Adrenal gland (tissue), 5 donors: ENCODE measurements around the gene TP53AIP1.

Experiments
- POLR2A ChIP-seq, 2 donors: fragments of 450-650 bp; IDR thresholded peaks; one replicate each; pipeline ENCODE4 v1.6.1; 2017; ENCODE audit warnings: antibody characterized with exemption in 2 of 2, mild to moderate bottlenecking in 2 of 2, moderate library complexity in 1 of 2
- TF ChIP-seq, protein P1 (sequence below), 6 experiments: fragments of 450-650 bp in 4 of 6; fragments of 200-600 bp in 2 of 6; sonication (generic) in 1 of 6; IDR thresholded peaks; 1 replicate in 5 of 6; 2 replicates in 1 of 6; pipeline versions ENCODE4 v1.5.1 to v1.8.0; 2016 to 2021; ENCODE audit warnings: antibody characterized with exemption in 6 of 6, mild to moderate bottlenecking in 2 of 6, moderate library complexity in 1 of 6
- donor health status: DM: no; HTN: no; CAD: no.

DNA sequence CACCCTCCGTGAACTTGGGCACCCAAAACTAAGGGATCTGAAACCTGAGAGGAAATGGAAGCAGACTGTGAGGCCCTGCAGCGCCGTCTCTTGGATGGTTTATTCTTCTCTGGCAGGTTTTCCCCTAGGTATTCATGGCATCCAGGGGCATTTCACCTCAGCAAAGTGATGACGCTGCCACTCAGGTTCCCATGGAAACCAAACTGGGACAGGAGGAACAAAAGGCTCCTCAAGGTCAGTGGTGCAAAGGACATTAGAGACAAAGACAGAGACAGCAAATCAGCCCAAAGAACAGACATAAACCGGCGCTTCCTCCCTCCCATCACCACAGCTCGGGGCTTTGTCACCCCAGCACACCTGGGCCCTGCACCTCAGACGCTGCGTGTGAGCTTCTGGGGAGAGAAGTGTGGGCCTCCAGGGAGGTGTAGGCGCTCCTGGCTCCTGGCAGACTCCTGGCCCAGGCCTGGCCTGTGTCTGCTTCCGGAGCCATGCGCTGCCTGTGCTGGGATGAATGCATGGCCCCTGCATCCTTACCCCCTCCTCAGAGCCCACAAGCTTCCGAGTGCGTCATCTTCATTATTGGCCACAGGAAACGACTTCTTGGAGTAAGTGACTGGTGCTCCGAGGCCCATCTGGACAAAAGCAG, 5.9 kb downstream of the TP53AIP1 start:
- TF ChIP-seq, protein P1, sequence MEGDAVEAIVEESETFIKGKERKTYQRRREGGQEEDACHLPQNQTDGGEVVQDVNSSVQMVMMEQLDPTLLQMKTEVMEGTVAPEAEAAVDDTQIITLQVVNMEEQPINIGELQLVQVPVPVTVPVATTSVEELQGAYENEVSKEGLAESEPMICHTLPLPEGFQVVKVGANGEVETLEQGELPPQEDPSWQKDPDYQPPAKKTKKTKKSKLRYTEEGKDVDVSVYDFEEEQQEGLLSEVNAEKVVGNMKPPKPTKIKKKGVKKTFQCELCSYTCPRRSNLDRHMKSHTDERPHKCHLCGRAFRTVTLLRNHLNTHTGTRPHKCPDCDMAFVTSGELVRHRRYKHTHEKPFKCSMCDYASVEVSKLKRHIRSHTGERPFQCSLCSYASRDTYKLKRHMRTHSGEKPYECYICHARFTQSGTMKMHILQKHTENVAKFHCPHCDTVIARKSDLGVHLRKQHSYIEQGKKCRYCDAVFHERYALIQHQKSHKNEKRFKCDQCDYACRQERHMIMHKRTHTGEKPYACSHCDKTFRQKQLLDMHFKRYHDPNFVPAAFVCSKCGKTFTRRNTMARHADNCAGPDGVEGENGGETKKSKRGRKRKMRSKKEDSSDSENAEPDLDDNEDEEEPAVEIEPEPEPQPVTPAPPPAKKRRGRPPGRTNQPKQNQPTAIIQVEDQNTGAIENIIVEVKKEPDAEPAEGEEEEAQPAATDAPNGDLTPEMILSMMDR (IDR thresholded peaks at IDR 0.05) = no peak
- TF ChIP-seq POLR2A (IDR thresholded peaks at IDR 0.05) = no peak
